ENCODE results near the gene PSMD9.

The PSMD9 gene

DNA sequence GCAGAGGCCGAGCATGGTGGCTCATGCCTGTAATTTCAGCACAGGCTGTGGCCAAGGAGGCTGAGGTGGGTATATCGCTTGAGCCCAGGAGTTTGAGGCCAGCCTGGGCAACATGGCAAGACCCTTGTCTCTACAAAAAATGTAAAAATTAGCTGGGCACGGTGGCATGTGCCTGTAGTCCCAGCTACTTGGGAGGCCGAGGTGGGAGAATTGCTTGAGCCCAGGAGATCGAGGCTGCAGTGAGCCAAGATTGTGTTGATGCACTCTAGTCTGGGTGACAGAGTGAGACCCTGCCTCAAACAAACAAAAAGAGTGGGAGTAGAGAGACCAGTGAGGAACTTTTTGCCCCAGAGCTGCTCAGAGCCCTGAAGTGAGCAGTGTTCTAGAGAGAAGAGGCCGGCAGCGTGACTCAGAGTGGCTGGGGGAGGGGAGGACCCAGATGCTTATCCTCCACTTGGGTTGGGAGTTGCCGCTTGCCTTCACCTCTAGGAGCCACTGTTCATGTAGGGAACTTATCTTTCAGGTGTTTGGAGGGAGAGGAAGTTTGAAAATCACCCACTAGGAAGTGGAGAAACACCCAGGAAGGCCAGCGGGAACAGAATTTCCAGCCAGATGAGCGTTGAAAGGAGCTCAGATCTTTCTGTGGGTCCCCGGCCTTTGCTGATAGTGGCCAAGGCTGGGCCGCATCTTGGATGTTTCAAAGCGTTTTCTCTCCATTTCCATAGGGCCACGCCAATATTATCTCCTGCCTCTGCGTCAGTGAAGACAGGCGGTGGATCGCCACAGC is 45.1 kb downstream of the PSMD9 start:
- Histone ChIP-seq H3K9ac (ENCODE audit: low read length) (no peak overlapping the region), H2BK120ac (ENCODE audit: low read depth, low read length) (no peak overlapping the region), H3K27ac (ENCODE audit: low read depth, low read length) (peak overlapping the region; percentile 20), H3K4ac (ENCODE audit: low read depth, low read length) (peak overlapping the region; percentile 41), H3K56ac (ENCODE audit: low read length) (peak overlapping the region; percentile 66), H3K27me3 (ENCODE audit: insufficient read depth, low read length, poor library complexity) (no peaks in the 10 kb centered on the region), H3K36me3 (ENCODE audit: control insufficient read depth, insufficient read depth, low read length) (no peaks in the 10 kb centered on the region), H2BK5ac (ENCODE audit: low read length) (no peak overlapping the region), H3K4me2 (ENCODE audit: low read length) (no peak overlapping the region), H3K23ac (ENCODE audit: low read length) (no peak overlapping the region), H2AK5ac (ENCODE audit: low read length) (peak overlapping the region; percentile 95), H4K5ac (ENCODE audit: low read length) (no peak overlapping the region), H3K4me3 (ENCODE audit: low read length) (no peak overlapping the region), H3K79me2 (ENCODE audit: control insufficient read depth, insufficient read depth, low read length) (no peaks in the 10 kb centered on the region), H3K79me1 (ENCODE audit: low read length) (no peaks in the 10 kb centered on the region), H3K18ac (ENCODE audit: low read length) (peak overlapping the region; percentile 52), H4K8ac (ENCODE audit: low read depth, low read length) (no peak overlapping the region), H2BK15ac (replicated peaks; ENCODE audit: low read depth) (no peak overlapping the region), H3K4me1 (ENCODE audit: control insufficient read depth, low read depth, low read length) (peaks cover 8% of the 10 kb centered on the region)
- no CpG with 5 or more reads among the region's 17 CpGs for WGBS (ENCODE audit: extremely low coverage, insufficient coverage, low lambda C conversion rate)
- peak; percentile 93 for DNase-seq

DNA sequence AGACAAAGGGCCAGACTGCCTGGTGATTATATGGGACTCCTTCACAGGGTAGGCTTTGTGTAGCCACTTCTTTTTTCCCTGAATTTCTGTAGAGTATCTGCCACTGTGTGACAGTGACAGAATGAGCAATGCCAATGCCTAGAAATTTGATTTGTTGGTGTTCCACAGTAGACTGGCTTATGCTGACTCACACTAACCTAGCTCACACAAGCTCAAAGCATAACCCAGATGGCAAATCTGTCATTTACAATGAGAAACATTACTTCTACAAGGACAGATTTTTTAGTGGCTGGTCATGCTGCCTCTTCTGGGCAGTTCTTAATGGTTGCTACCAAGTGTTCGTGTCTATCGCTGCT is 45.7 kb downstream of the PSMD9 start:
- Histone ChIP-seq H4K5ac (ENCODE audit: low read length) (peak overlapping the region; percentile 72), H3K56ac (ENCODE audit: low read length) (peak overlapping the region; percentile 29), H3K18ac (ENCODE audit: low read length) (no peak overlapping the region), H3K4ac (ENCODE audit: low read depth, low read length) (peak overlapping the region; percentile 17), H3K27ac (ENCODE audit: low read depth, low read length) (no peak overlapping the region), H3K27me3 (ENCODE audit: insufficient read depth, low read length, poor library complexity) (no peaks in the 10 kb centered on the region), H3K4me3 (ENCODE audit: low read length) (no peak overlapping the region), H3K23ac (ENCODE audit: low read length) (no peak overlapping the region), H3K79me1 (ENCODE audit: low read length) (no peaks in the 10 kb centered on the region), H3K4me1 (ENCODE audit: control insufficient read depth, low read depth, low read length) (peaks cover 8% of the 10 kb centered on the region), H4K8ac (ENCODE audit: low read depth, low read length) (no peak overlapping the region), H3K4me2 (ENCODE audit: low read length) (no peak overlapping the region), H3K9ac (ENCODE audit: low read length) (no peak overlapping the region), H3K79me2 (ENCODE audit: control insufficient read depth, insufficient read depth, low read length) (no peaks in the 10 kb centered on the region), H3K36me3 (ENCODE audit: control insufficient read depth, insufficient read depth, low read length) (no peaks in the 10 kb centered on the region), H2BK5ac (ENCODE audit: low read length) (no peak overlapping the region), H2AK5ac (ENCODE audit: low read length) (peak overlapping the region; percentile 95), H2BK120ac (ENCODE audit: low read depth, low read length) (no peak overlapping the region), H2BK15ac (replicated peaks; ENCODE audit: low read depth) (no peak overlapping the region)
- no peak for DNase-seq
- no CpG with 5 or more reads among the region's 2 CpGs for WGBS (ENCODE audit: extremely low coverage, insufficient coverage, low lambda C conversion rate)

DNA sequence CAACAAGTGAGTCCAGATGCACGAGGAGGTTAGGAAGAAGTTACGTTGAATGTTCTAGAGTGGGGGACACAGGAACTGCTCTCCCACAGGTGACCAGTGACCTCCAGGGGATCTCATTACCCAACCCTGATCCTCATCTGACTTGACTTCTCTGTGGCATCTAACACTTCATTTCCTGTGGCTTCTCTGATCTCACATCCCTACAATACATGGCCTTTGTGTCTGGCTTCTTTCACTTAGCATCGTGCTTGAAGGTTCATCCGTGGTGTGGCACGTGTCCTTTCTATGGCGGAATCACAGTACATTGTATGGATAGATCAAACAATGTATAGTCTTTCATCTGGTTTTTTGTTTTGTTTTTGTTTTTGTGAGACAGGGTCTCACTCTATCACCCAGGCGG is 49.1 kb downstream of the PSMD9 start:
- Histone ChIP-seq H3K56ac (ENCODE audit: low read length) (no peak overlapping the region), H4K8ac (ENCODE audit: low read depth, low read length) (no peak overlapping the region), H3K4me1 (ENCODE audit: control insufficient read depth, low read depth, low read length) (peaks cover 9% of the 10 kb centered on the region), H3K18ac (ENCODE audit: low read length) (no peak overlapping the region), H3K27me3 (ENCODE audit: insufficient read depth, low read length, poor library complexity) (no peaks in the 10 kb centered on the region), H3K79me2 (ENCODE audit: control insufficient read depth, insufficient read depth, low read length) (no peaks in the 10 kb centered on the region), H3K36me3 (ENCODE audit: control insufficient read depth, insufficient read depth, low read length) (no peaks in the 10 kb centered on the region), H2BK5ac (ENCODE audit: low read length) (no peak overlapping the region), H3K4ac (ENCODE audit: low read depth, low read length) (no peak overlapping the region), H3K9ac (ENCODE audit: low read length) (no peak overlapping the region), H2AK5ac (ENCODE audit: low read length) (no peak overlapping the region), H3K79me1 (ENCODE audit: low read length) (no peaks in the 10 kb centered on the region), H3K27ac (ENCODE audit: low read depth, low read length) (no peak overlapping the region), H2BK15ac (replicated peaks; ENCODE audit: low read depth) (no peak overlapping the region), H3K23ac (ENCODE audit: low read length) (no peak overlapping the region), H3K4me3 (ENCODE audit: low read length) (no peak overlapping the region), H2BK120ac (ENCODE audit: low read depth, low read length) (no peak overlapping the region), H3K4me2 (ENCODE audit: low read length) (no peak overlapping the region), H4K5ac (ENCODE audit: low read length) (no peak overlapping the region)
- no CpG with 5 or more reads among the region's 7 CpGs for WGBS (ENCODE audit: extremely low coverage, insufficient coverage, low lambda C conversion rate)
- no peak for DNase-seq

DNA sequence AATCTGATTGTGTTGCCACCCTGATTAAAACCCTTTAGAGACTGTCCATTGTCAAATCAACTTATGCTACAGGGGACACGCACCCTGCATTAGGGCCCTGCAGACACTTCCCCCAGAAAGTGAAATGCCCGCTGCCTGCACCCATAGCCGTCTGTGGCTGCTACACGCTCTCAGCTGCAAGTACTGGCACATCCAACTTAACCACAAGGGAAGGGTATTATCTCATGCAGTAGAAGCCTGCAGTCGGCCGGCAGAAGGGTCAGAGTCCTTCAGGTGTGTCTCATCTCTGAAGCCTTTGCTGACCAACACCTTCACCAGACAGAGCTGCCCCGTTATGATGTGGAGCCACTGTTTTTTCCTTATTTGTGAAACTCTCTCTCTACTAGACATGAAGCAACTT is 50.6 kb downstream of the PSMD9 start:
- no peak overlapping the region for H2BK5ac ChIP-seq (ENCODE audit: low read length)
- no peak overlapping the region for H3K4ac ChIP-seq (ENCODE audit: low read depth, low read length)
- H3K27ac ChIP-seq (ENCODE audit: low read depth, low read length): no peak overlapping the region
- DNase-seq: no peak
- no peaks in the 10 kb centered on the region for H3K36me3 ChIP-seq (ENCODE audit: control insufficient read depth, insufficient read depth, low read length)
- no peaks in the 10 kb centered on the region for H3K27me3 ChIP-seq (ENCODE audit: insufficient read depth, low read length, poor library complexity)
- H3K23ac ChIP-seq (ENCODE audit: low read length): no peak overlapping the region
- no peak overlapping the region for H2BK120ac ChIP-seq (ENCODE audit: low read depth, low read length)
- H2AK5ac ChIP-seq (ENCODE audit: low read length): no peak overlapping the region
- H3K4me3 ChIP-seq (ENCODE audit: low read length): no peak overlapping the region
- H3K79me2 ChIP-seq (ENCODE audit: control insufficient read depth, insufficient read depth, low read length): no peaks in the 10 kb centered on the region
- H3K9ac ChIP-seq (ENCODE audit: low read length): no peak overlapping the region
- H4K8ac ChIP-seq (ENCODE audit: low read depth, low read length): no peak overlapping the region
- H3K18ac ChIP-seq (ENCODE audit: low read length): no peak overlapping the region
- no peak overlapping the region for H4K5ac ChIP-seq (ENCODE audit: low read length)
- WGBS (ENCODE audit: extremely low coverage, insufficient coverage, low lambda C conversion rate): no CpG with 5 or more reads among the region's 7 CpGs
- H3K4me1 ChIP-seq (ENCODE audit: control insufficient read depth, low read depth, low read length): peaks cover 3% of the 10 kb centered on the region
- no peak overlapping the region for H3K56ac ChIP-seq (ENCODE audit: low read length)
- no peak overlapping the region for H2BK15ac ChIP-seq (replicated peaks; ENCODE audit: low read depth)
- H3K4me2 ChIP-seq (ENCODE audit: low read length): no peak overlapping the region
- no peaks in the 10 kb centered on the region for H3K79me1 ChIP-seq (ENCODE audit: low read length)

DNA sequence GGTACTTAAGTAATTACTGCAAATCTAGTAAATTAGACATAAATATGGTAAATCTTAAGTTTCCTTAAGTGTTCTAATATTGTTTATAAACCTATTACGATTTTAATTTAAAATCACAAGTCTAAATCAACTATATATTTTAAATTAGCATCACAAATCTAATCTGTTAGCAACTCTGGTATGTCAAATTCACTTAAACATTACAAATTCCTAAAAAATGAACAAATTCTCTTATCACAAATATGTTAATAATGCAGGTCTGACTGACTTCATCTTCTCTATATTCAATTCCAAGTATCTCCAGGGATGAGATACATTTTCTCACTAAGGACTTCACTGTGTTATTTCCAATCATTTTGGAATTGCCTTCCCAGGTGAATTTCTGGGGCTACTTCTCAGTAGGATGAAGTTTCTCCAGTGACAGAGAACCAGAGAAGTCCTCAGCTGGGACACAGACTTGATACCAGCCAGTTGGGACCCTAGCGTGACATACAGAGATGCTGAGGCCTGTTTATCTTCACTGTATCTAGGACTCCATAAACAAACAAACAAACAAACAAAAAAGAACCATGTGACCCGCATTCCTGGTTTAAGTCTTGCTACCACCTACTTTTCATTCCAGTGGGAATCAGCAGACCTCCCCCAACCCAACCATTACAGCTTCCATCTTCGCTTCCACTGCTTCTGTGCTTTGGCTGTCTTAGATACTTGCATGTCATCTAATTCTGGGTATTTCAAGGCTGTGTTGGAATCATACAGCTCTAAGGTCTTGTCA is 51.6 kb downstream of the PSMD9 start:
- 100% methylated on average over 1 of the region's 4 CpGs for WGBS (ENCODE audit: extremely low coverage, insufficient coverage, low lambda C conversion rate)
- Histone ChIP-seq H2BK120ac (ENCODE audit: low read depth, low read length) (no peak overlapping the region), H3K79me2 (ENCODE audit: control insufficient read depth, insufficient read depth, low read length) (no peaks in the 10 kb centered on the region), H3K4me2 (ENCODE audit: low read length) (no peak overlapping the region), H2BK15ac (replicated peaks; ENCODE audit: low read depth) (no peak overlapping the region), H3K9ac (ENCODE audit: low read length) (no peak overlapping the region), H3K18ac (ENCODE audit: low read length) (no peak overlapping the region), H3K27ac (ENCODE audit: low read depth, low read length) (no peak overlapping the region), H2AK5ac (ENCODE audit: low read length) (no peak overlapping the region), H3K27me3 (ENCODE audit: insufficient read depth, low read length, poor library complexity) (no peaks in the 10 kb centered on the region), H3K56ac (ENCODE audit: low read length) (no peak overlapping the region), H3K36me3 (ENCODE audit: control insufficient read depth, insufficient read depth, low read length) (no peaks in the 10 kb centered on the region), H2BK5ac (ENCODE audit: low read length) (no peak overlapping the region), H3K79me1 (ENCODE audit: low read length) (no peaks in the 10 kb centered on the region), H4K8ac (ENCODE audit: low read depth, low read length) (no peak overlapping the region), H4K5ac (ENCODE audit: low read length) (no peak overlapping the region), H3K23ac (ENCODE audit: low read length) (no peak overlapping the region), H3K4me1 (ENCODE audit: control insufficient read depth, low read depth, low read length) (peaks cover 2% of the 10 kb centered on the region), H3K4ac (ENCODE audit: low read depth, low read length) (no peak overlapping the region), H3K4me3 (ENCODE audit: low read length) (no peak overlapping the region)
- DNase-seq: peak; percentile 83
